Measurements from ENCODE around the gene CYP4F11.

DNA sequence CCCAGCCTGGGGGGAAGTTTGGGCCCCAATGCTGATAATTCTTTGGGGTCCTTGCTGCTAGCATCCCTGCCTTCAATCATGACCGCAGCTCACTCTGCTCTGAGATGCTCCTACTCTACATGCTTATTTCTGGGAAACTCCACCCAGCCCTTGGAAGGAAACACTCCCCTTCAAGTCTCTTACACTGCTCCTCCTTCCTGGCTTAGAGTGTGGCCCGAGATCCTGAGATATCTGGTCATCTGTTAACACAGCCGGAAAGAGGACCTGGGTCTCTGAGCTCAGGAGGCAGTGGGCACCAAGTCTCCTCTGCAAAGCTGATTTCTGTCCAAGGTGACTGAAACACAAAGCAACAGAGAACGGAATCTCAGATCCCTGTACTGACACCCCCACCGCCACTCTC is 69.5 kb downstream of the CYP4F11 start:
- TF ChIP-seq POLR2AphosphoS5 (IDR thresholded peaks at IDR 0.05) = no peak
- no peak for TF ChIP-seq EP300 (conservative IDR thresholded peaks at IDR 0.05; ENCODE audit: poor library complexity, severe bottlenecking)
- TF ChIP-seq TAF1 (IDR thresholded peaks at IDR 0.05; ENCODE audit: low read depth) = no peak
- TF ChIP-seq CTCF (IDR thresholded peaks at IDR 0.05; ENCODE audit: poor library complexity, severe bottlenecking) = no peak
- TF ChIP-seq RAD21 (conservative IDR thresholded peaks at IDR 0.05) = no peak

Measured in neural cell (in vitro differentiated cells).